ENCODE measurements around the gene CCDC92B.

CCDC92B gene

DNA sequence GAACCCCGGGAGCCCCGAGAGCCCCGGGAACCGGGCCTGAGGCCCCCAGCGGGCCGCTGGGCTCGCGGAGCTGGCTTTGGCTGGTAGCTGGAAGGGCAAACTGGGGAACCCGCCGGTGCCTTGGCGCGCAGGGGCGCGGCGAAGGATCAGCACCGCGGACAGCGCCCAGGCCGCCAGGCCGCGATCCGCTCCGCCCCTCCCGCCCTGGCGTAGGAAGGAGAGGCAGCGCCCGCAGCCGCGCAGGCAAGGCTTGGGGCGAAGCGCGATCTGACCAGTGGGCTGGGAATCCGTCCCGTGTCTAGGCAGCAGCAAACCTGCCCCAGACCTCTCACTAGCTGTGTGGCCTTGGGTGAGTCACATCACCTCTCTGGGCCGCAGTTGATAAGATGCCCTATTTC, 331 bp upstream of the CCDC92B start:
- no peak overlapping the region for H3K4me3 Mint-ChIP-seq
- no peak overlapping the region for H3K27ac Mint-ChIP-seq
- no peaks in the 10 kb centered on the region for H3K9me3 Mint-ChIP-seq
- H3K4me1 Mint-ChIP-seq, result no peaks in the 10 kb centered on the region
- DNase-seq (ENCODE audit: low spot score in 2 of 2) (peak; percentile 79 to 87), ATAC-seq (peak; percentile 94)
- H3K36me3 Mint-ChIP-seq, result no peaks in the 10 kb centered on the region

DNA sequence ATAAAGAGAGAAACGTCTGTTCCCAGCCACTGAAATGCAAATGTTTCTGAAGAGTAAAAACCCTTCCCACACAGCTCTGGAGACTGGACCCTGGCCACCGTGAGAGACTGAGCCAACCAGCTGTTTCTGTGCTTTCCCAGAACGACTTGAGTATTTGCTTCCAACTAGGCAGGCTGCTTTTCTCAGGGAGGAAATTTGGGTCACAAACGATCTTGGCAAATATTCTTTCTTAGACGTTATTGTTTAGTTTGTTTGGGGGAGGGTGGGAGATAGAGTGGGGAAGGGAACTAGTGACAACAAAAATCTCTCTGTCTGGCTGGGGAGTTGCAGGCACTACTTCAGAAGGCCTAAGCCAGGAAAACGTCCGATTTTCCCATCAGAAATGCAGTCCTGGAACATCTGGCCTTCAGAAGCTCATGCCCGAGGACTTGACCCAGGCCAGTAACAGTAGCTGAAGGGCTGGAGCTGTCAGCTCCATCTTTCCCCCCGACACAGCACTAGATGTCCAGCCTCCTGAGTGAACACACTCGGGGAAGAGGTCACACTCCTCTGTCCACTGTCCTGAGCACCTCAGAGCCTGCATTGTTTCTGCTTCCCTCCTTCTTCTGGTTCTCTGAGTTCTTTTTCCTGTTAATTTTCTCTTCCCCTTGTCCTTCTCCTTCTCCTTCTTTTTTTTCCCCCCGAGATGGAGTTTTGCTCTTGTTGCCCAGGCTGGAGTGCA, 4.0 kb downstream of the CCDC92B start:
- Mint-ChIP-seq H3K4me1 (no peaks in the 10 kb centered on the region), H3K36me3 (no peaks in the 10 kb centered on the region), H3K4me3 (no peak overlapping the region), H3K27ac (no peak overlapping the region), H3K9me3 (no peaks in the 10 kb centered on the region)
- DNase-seq (ENCODE audit: low spot score in 2 of 2) (no peak), ATAC-seq (no peak)

DNA sequence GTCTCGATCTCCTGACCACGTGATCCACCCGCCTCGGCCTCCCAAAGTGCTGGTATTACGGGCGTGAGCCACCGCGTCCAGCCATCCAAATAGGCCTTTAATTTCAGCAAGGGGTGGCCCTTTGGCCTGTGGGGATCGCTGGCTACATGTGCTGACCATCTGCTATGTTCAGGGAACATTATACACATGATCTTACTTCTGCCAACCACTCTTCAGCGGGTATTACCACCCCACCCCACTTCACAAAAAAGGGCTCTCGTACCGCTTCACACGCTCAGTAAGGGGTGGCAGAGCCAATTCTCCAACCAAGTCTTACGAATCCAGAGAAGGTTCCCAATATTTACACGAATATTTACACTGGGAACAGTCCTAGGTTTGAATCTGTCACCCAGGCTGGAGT, 11.8 kb downstream of the CCDC92B start:
- Mint-ChIP-seq H3K36me3 (no peaks in the 10 kb centered on the region), H3K9me3 (no peaks in the 10 kb centered on the region), H3K4me1 (no peaks in the 10 kb centered on the region), H3K27ac (no peak overlapping the region), H3K4me3 (no peak overlapping the region)
- no peak for ATAC-seq
- DNase-seq (ENCODE audit: low spot score in 2 of 2), result no peak

DNA sequence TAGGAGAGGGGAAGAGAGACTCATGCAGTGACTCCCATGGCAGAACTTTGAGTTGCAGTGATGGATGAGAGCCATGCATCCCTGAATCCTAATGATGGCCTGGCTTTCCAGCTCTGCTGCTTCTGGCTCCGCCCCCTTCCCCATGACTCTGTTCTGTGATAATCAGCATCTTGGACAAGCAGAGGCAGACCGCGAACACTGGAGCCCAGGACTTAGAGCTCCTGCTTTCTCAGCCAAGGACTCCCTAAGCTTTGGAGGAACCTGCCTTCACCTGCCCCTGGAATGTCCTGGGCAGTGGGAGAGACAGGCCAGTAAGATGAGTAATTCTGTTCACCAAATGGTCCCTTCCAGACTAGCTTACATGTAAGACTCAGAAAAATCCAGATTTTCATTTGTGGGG, 12.5 kb downstream of the CCDC92B start:
- H3K4me1 Mint-ChIP-seq, result no peaks in the 10 kb centered on the region
- H3K4me3 Mint-ChIP-seq, result no peak overlapping the region
- H3K36me3 Mint-ChIP-seq, result no peaks in the 10 kb centered on the region
- H3K27ac Mint-ChIP-seq, result no peak overlapping the region
- ATAC-seq (no peak), DNase-seq (ENCODE audit: low spot score in 2 of 2) (no peak)
- H3K9me3 Mint-ChIP-seq, result no peaks in the 10 kb centered on the region

DNA sequence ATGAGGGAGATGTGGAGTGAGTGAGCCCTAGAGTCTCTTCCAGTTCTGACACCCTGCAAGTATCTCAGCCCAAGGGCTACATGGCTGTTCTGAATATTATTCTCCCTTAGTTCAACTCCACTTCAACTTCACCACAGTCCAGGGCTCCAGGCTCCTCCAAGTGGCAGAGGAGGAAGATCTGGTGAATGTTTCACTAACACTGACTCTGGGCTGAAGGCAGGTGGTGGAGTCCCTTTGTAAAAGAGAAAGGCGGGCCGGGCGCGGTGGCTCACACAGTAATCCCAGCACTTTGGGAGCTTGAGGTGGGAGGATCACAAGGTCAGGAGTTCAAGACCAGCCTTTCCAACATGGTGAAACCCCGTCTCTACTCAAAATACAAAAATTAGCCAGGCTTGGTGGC, 13.6 kb downstream of the CCDC92B start:
- Mint-ChIP-seq H3K4me3 (no peak overlapping the region), H3K36me3 (no peaks in the 10 kb centered on the region), H3K9me3 (no peaks in the 10 kb centered on the region), H3K27ac (no peak overlapping the region), H3K4me1 (no peaks in the 10 kb centered on the region)
- ATAC-seq, result no peak
- no peak for DNase-seq (ENCODE audit: low spot score in 2 of 2)

DNA sequence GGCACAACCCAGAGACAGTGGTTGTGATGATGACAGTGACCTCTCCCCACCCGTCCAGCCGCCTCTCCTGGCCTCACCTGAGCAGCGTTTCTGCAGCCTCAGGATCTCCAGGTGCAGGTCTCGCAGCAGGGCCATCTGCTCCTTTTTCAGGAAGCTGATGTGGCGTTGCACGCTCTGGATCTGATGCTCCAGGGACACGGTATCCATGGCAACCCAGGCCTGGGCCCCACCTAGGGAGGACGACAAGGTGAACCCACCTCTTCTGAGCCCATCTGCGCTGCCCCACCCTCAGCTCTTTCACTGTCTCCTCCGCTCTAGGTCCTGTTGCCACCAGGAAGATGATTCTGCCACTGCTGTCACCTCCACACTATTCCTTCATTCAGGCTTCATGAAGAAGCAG, 14.5 kb downstream of the CCDC92B start:
- H3K27ac Mint-ChIP-seq, result no peak overlapping the region
- no peak for DNase-seq (ENCODE audit: low spot score in 2 of 2)
- H3K4me1 Mint-ChIP-seq, result no peaks in the 10 kb centered on the region
- no peaks in the 10 kb centered on the region for H3K9me3 Mint-ChIP-seq
- no peak overlapping the region for H3K4me3 Mint-ChIP-seq
- no peaks in the 10 kb centered on the region for H3K36me3 Mint-ChIP-seq
- no peak for ATAC-seq

DNA sequence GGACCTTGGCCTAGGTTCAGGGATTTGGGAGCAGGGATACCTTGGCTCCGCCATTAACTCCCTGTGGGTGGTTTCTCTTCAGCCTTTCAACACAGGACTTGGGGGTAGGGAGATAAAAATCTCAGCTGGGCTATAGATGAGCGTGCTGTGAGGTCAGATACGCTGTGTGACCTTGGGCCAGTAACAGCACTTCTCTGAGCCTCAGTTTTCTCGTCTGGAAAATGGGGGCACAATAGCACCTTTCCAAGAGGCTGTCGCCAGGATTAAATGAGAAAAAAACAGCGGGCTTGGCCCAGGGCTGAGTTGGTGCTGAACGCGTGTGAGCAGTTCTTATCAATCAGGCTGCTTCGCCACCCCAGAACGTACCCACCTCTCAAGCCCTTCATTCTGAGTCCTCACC, 17.6 kb downstream of the CCDC92B start:
- Mint-ChIP-seq H3K27ac (no peak overlapping the region), H3K4me1 (no peaks in the 10 kb centered on the region), H3K9me3 (no peaks in the 10 kb centered on the region), H3K36me3 (no peaks in the 10 kb centered on the region), H3K4me3 (no peak overlapping the region)
- no peak for DNase-seq (ENCODE audit: low spot score in 2 of 2)
- ATAC-seq, result no peak

DNA sequence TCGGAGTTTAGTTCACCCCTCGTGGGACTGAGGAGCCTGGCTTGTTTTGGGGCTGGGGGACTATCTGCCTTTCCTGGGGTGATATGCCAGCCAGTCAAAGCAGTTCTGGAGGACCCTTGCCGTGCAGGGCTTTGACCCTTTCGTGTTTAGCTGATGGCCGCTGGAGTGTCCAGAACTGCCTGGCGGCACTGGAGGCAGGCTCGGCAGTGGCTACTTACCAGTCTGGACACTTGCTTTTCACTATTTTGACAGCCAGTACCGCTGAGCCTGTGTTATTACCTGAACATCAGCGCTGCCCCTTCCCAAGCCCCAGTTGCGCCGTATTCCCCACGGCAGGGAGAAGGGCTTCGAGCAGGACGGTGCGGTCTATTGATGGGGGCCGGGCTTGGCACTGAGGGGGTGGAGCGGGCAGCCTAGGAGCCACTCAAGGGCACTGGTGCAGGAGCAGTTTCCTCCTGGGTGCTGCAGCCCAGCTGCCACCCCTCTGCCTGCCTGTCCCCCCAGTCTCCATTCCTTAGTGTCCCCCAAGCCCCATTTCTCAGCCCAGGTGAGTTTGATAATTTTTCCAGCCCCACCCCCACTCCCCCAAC, 18.6 kb downstream of the CCDC92B start:
- ATAC-seq, result no peak
- no peak overlapping the region for H3K27ac Mint-ChIP-seq
- peaks cover under 1% of the 10 kb centered on the region for H3K4me1 Mint-ChIP-seq
- no peak for DNase-seq (ENCODE audit: low spot score in 2 of 2)
- no peaks in the 10 kb centered on the region for H3K36me3 Mint-ChIP-seq
- H3K4me3 Mint-ChIP-seq, result no peak overlapping the region
- no peaks in the 10 kb centered on the region for H3K9me3 Mint-ChIP-seq

- Mint-ChIP-seq H3K27ac (no peak overlapping the region), H3K4me1 (peaks cover 9% of the 10 kb centered on the region), H3K9me3 (no peaks in the 10 kb centered on the region), H3K4me3 (peak overlapping the region; percentile 13), H3K36me3 (no peaks in the 10 kb centered on the region)
- DNase-seq (ENCODE audit: low spot score in 2 of 2) (no peak), ATAC-seq (peak; percentile 79)
These were observed 24.7 kb downstream of the CCDC92B start for GRCh38 chr17:2724784-2725164.

GRCh38 chr17:2723997-2724783, 25.3 kb downstream of the CCDC92B start:
- Mint-ChIP-seq H3K36me3 (no peaks in the 10 kb centered on the region), H3K4me3 (peak overlapping the region; percentile 51), H3K27ac (no peak overlapping the region), H3K4me1 (peaks cover 9% of the 10 kb centered on the region), H3K9me3 (no peaks in the 10 kb centered on the region)
- no peak for DNase-seq (ENCODE audit: low spot score in 2 of 2)
- ATAC-seq, result peak; percentile 55

DNA sequence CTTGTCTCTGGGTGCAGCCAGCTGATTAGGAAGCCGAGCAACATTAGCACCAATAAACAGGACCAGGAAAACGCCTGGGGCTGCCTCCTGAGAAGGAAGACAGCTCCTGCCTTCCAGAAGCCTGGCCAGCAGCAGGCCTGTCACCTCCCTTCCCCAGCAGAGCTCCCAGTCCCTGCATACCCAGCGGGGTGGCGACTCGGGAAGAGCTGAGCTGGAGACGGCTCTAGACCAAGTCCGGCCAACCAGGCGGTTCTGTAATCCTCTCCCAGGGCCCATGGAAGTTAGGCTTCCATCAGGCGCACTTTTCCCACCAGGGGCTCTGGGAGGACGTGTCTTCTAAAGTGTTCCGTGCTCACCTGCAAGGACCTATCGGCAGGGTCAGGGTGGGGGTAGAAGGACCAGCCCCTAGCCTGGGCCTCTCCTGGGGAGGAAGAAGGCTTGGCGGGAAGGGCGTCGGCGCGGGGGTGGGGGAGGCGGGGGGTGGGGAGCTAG, 25.9 kb downstream of the CCDC92B start:
- peaks cover 9% of the 10 kb centered on the region for H3K4me1 Mint-ChIP-seq
- H3K4me3 Mint-ChIP-seq, result peak overlapping the region; percentile 51
- no peak for DNase-seq (ENCODE audit: low spot score in 2 of 2)

GRCh38 chr17:2722611-2723010, 26.8 kb downstream of the CCDC92B start:
- Mint-ChIP-seq H3K9me3 (no peaks in the 10 kb centered on the region), H3K4me3 (no peak overlapping the region), H3K27ac (no peak overlapping the region), H3K4me1 (peaks cover 9% of the 10 kb centered on the region), H3K36me3 (no peaks in the 10 kb centered on the region)
- no peak for DNase-seq (ENCODE audit: low spot score in 2 of 2)
- ATAC-seq, result no peak

More for the DNA sequence above, 25.9 kb downstream of the CCDC92B start:
- H3K9me3 Mint-ChIP-seq, result no peaks in the 10 kb centered on the region
- no peak for ATAC-seq
- H3K36me3 Mint-ChIP-seq, result no peaks in the 10 kb centered on the region
- no peak overlapping the region for H3K27ac Mint-ChIP-seq

DNA sequence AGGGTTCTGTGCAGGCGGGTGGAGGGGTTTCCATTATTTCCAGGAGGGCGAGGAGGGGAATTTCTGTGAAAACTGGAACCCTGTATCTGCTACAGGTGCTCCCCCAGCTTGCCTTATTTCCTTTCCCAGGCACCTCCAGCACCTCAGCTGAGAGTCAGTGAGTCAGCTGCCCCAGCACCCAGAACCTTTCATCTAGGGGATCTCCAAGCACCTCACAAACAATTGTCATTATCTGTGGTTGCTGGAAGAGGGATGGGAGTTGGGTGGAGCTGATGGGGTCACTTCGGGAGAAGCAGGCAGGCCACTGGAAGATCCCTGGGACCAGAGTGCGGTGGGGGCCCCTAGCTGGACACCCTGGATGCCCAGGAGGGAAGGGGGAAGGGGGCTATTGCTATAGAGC, 27.8 kb downstream of the CCDC92B start:
- DNase-seq (ENCODE audit: low spot score in 2 of 2), result no peak
- H3K27ac Mint-ChIP-seq, result no peak overlapping the region
- no peaks in the 10 kb centered on the region for H3K9me3 Mint-ChIP-seq
- no peaks in the 10 kb centered on the region for H3K36me3 Mint-ChIP-seq
- no peak for ATAC-seq
- peaks cover 9% of the 10 kb centered on the region for H3K4me1 Mint-ChIP-seq
- H3K4me3 Mint-ChIP-seq, result no peak overlapping the region

DNA sequence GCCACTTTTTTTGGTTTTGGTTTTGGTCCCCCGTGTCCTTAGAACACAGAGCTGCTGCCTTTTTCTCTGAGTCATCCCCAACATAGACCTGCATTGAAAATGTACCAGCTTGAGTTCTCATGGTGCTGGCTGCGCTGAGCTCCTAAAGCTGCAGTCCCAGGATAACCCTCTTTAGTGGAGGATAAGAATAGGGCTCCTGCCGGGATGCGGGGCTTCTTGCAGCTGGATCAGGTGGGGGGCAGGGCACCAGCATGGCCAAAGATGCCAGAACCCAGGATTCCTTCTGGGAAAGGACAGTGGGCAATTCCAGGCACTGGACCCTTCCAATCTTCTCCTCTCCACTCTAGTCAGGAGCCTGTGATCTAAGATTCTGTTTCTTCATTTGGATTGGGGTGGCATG, 29.6 kb downstream of the CCDC92B start:
- DNase-seq (ENCODE audit: low spot score in 2 of 2), result no peak
- Mint-ChIP-seq H3K27ac (no peak overlapping the region), H3K4me1 (no peaks in the 10 kb centered on the region), H3K9me3 (no peaks in the 10 kb centered on the region), H3K36me3 (no peaks in the 10 kb centered on the region), H3K4me3 (no peak overlapping the region)
- ATAC-seq, result no peak

GRCh38 chr17:2718150-2718938, 31.1 kb downstream of the CCDC92B start:
- DNase-seq (ENCODE audit: low spot score in 2 of 2), result no peak
- H3K9me3 Mint-ChIP-seq, result no peaks in the 10 kb centered on the region
- H3K4me1 Mint-ChIP-seq, result no peaks in the 10 kb centered on the region
- no peak overlapping the region for H3K4me3 Mint-ChIP-seq
- H3K36me3 Mint-ChIP-seq, result no peaks in the 10 kb centered on the region
- ATAC-seq, result no peak
- no peak overlapping the region for H3K27ac Mint-ChIP-seq
